Femur (tissue), 1 donor: Measurements from ENCODE around the gene PKNOX2.

Source experiments
- DNase-seq: peaks from one replicate; pipeline ENCODE4 v3.0.0-alpha.2; 2017

PKNOX2 gene

DNA sequence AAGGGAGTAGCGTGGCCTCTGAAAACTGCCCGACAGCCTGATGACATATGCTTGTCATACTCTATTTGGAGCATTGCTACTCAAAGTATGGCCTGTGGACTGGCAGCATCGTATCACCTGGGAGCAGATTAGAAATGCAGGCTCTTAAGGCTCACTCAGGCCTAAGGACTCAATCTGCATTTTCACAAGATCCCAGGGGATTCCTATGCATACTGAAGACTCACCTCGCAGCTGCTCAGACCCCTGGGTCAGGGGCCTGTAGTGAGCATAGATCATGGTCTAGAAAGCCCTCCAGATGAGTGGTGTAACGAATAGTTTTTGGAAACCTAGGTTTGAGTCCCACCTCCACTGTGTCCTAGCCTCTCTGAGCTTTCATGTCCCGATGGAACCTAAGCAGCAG lies 205.3 kb downstream of the PKNOX2 start:
- DNase-seq, result no peak

DNA sequence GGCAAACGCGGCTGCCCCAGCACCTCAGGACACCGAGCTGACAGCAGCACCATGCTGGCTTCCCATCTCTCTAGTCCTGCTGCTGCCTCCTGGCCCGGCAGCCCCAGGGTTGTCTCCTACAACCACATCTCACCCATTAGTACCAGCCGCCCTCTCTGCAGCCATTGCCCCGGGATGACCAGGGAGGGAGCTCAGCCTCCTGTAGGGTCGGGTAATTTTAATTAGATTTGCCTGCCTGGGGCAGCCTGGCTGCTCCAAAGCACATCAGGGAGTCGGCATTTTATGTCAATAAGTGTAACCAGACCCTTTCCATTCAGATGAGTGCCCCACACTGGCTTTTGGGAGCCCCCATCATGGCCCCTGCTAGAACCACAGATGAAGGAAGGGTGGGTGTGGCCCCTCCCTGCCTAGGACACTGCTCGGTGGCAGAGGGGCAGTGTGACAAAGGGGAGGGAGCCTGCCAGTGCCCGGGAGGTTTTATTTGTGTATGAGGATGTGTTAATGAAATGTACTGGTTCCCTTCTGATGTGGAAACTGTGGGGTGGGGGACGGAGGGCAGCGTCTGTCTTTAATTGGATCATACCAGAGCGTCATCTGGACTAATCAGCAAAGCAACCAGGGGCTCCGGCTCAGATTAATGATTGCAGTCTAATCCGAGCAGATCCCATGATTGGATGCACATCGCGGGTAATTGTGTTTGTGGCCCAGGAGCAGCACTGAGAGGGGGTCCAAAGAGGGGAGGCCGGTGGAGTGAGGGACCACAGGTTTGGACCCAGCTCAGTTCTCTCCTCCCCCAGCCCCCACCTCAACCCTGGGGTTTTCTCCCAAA lies 206.2 kb downstream of the PKNOX2 start:
- no peak for DNase-seq

- no peak for DNase-seq
Observed at GRCh38 chr11:125371431-125371935, 206.9 kb downstream of the PKNOX2 start.

- no peak for DNase-seq
Observed at GRCh38 chr11:125372088-125372487, 207.5 kb downstream of the PKNOX2 start.

GRCh38 chr11:125372911-125373310 lies 208.4 kb downstream of the PKNOX2 start:
- no peak for DNase-seq

GRCh38 chr11:125373426-125374391 lies 209.2 kb downstream of the PKNOX2 start:
- DNase-seq, result no peak

DNA sequence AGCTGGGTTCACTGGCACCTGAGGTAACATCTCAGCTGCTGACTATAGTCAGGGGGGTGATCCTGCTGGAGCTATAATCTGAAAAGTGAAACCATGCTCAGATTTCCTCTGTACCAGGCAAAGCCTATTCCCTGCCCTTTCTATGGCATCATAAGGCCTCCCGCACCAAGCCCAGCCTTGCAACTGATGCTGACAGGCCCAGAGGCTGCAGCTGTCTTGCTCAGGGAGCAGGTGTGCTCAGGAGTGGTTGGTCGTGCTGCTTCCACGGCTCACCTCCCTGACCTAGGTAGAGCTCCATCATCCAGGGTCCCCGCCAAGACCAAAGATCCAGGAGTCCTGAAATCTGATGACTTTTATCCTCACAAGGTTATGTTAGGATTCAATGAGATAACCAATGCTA lies 209.8 kb downstream of the PKNOX2 start:
- DNase-seq, result no peak

DNA sequence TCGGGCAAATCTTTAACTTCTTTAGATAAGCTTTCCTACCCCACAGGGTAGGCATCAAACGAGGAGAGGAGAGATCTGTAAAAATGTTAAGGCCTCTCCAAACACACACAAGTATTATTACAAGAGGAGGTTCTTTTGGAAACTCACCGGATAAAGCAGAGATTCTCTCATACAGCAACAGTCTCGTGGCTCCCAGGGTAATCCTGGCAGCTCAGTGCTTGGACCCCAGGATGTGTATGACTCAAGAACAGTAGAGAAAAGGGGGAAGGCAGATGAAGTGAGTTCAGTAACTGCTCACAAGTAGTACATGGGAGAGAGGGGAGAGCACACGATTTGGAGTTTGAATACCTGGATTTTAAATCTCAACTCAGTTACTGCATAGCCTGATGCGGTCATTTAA lies 210.6 kb downstream of the PKNOX2 start:
- DNase-seq, result no peak

DNA sequence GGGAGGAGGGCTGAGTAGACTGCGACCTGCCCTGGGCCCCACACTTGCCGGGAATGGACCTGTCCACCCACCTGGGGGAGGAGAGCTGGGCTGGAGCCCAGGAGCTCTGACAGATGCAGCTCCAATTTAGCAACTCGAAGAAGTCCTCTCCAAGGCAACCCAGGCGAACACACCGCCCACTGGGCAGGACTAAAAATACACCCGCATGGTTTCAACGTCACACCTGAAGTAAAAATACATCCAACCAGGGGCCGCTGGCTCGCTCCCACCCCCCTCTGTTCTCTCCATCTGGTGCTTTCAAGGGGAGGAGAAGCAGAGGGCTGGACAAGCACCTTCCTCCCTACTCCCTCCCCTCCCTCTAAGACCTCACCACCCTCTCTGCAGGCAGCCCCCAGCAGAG lies 211.6 kb downstream of the PKNOX2 start:
- peak; percentile 92 for DNase-seq

DNA sequence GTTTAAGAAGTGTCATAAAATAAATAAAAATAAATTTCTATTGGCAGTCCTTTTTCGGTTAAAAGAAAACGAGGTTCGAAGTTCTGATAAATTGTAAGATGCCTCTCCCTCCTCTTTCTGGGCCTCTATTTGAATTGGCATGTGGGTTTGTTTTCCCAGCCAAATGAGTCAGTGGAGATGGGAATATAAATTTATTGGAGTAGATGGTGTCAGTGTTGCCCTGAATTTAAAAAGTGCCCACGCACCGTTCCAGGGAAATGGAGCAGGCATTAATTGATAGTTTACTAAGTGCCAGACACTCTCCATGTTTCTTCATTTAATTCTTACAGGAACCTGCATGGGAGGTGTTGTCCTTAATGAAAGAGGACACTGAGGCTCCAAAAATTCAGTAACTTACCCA lies 212.3 kb downstream of the PKNOX2 start:
- DNase-seq, result no peak

DNA sequence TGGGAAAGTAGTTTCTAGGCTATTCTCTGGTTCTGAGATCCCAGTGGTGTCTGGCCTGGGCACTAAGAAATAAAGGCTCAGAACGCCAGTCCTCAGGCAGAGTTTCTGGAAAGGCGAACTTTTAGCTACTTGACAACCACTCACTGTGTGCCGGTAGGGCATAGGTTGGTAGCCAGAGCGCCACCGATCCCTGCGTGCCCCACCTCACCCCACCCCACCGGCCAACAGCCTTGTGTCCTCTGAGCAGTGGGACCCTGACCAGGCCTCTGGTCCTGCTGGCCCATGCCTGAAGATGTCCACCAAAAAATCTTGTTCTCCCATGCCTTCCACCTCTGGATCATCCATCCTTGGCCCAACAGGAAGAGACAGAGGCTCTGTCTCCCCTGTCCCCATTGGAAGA lies 213.5 kb downstream of the PKNOX2 start:
- no peak for DNase-seq

DNA sequence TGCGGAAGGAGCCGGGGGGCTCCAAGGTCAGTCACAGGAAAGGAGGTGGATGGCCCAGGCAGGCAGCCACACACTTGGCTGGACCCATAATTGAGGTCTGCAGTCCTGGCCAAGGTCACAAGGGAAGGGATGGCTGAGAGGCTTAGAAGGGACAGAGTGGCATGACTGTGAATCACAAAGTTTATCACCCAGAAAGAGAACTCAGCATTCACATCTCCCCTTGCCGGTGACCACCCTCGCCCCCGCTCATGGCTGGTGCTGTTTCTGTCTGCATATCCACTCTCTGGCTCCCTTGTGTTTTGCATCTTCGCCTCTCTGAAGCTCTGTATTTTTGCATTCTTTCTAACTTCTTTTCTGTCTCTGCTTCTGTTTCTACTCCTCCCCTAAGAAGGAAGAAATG lies 214.0 kb downstream of the PKNOX2 start:
- no peak for DNase-seq

DNA sequence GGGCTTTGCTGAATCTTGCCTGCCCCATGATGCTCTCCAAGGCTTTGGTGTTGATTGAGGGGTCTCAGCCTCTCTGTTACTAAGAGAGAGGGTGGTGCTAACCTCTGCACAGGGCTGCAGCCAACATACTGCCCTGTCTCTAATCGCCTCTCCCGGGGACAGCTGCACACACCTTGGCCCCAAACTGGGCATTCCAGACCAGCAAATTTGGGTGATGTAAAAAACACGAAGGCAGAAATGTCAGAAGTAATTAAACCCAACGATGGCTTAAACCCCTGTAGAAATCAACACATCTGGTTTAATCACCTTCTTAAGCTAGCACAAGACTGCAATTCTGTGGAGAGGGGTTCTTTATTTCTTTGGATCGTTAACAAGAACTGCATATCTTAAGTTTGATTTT lies 215.0 kb downstream of the PKNOX2 start:
- DNase-seq, result no peak

- DNase-seq, result no peak
Observed at GRCh38 chr11:125379981-125380380, 215.4 kb downstream of the PKNOX2 start.

DNA sequence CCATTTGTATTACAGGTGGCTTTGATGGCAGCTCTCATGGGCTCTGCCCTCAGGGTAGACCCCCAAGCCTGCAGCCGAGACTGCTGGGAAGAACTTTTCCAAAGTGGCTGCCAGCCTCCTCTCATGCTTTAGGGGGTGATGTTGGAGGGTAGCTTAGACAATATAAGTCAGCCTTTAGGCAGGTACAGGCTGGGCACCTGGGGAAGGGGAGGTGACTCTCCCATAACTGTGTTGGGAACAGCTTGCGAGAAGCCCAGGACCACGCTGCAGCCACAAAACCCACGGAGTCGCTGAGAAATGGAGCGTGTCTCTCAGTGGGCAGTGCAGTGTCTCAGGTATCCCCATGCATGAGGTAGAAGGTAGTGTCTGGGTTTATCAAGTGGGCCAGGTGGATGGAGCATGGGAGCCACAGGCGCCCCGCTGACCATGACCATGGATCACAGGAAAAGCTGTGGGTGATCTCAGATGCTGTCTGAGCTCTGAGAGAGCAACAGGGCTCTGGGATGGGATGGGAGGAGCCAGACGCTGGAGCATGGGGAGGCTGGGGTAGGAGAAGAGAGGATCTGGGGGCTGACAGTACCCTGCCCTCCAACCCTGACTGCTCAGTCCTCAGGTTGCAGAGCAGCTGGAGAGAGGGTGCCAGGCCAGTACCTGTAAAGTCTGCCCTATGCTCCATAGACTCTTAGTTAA lies 216.3 kb downstream of the PKNOX2 start:
- DNase-seq, result no peak

DNA sequence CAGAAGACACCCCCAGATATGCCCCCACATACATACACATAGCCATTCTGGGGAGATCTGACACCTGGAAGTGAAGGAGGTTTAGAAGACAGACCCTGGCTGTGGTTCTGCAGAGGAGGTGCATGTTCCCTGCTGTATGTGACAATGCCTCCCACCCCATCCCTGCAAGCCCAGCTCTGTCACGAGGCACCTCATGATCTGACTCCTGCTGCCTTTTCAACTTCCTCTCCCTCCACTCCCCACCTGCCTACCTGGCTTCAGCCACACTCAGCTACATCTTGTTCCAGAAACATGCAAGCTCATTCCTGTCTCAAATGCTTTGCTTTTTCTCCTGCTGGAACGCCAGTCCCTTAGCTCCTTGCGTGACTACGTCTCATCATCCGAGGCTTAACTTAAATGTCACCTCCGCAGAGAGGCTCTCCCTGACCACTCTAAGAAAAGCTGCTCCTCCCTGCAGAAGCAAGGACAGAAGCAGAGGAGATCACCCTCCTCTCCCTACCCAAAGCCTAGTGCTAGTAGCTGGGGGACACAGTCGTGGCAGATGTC lies 217.0 kb downstream of the PKNOX2 start:
- DNase-seq, result no peak

GRCh38 chr11:125382314-125382791 lies 217.8 kb downstream of the PKNOX2 start:
- no peak for DNase-seq

DNA sequence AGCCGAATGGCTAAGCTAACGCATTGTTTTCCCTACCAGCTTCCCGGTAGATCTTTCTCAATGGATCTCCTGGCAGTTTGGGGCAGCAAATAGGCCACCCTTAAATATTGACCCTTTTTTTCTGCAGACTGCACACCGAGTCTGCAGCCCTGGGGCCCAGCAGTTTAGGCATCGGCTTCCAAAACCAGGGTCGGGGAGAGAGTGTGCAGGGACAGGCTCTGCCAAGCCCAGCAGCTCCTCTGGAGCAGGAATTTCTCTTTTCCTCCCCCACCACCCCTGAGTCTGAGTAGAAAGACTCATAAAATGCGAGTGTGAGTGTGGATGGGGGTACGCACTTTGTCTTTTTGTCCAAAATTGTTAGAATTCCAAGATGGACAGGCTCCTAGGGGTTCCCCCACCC lies 218.3 kb downstream of the PKNOX2 start:
- no peak for DNase-seq

GRCh38 chr11:125384825-125385224 lies 220.3 kb downstream of the PKNOX2 start:
- no peak for DNase-seq

- no peak for DNase-seq
Observed at GRCh38 chr11:125387901-125388300, 223.3 kb downstream of the PKNOX2 start.

DNA sequence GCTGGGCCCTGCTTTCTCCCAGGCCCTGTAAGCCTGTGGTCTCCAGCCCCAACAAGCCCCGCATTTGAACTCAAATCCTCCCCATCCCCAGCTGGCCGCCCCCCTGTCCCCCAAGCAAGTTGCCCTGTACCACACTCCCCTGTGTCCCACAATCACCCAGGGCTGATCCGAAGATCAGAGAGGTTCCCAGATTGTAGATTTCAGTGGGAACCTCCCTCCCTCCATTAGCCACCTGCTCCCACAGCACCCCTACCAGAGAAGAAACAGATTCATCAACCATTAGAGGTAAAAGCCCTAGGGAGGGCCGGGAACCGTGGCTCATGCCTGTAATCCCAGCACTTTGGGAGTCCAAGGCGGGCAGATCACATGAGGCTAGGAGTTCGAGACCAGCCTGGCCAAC lies 224.1 kb downstream of the PKNOX2 start:
- no peak for DNase-seq

DNA sequence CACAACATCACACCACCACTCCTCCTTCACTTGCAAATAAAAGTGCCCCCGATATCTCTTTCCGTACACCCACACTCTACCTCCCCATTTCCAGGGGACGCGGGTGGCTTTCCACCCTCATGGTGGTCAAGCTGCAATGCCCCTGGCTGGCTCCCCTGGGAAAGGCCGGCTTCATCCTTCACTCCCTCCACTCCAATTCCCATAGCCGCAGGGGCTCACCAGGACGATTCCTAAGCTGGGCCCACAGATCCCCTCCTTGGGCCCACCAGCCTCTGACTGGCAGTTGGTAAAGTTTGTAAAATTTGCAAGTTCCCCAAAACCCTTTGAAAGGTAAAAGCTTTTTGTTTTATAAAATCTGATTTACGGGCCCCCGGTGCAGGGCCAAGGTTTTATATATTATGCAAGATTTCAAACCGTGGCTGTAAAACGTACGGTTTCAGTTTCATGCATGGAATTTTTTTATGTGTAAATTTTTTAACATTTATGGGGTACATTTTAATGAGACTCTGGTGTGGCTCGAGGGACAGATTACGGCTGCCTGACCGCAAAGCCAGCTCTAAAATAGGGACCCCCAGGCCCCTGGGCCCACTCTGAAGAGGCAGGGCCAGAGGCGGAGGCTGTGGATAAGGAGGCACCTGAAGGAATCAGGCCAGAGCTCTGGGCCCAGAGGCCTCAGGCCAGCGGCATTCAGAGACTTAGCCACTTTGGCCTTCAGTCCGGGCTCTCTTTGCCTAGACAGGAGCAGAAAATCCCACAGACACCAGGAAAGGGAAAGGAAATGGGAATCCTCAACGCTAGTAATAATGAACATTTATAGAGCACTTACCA lies 225.0 kb downstream of the PKNOX2 start:
- DNase-seq, result no peak
